HEK293 (cell line): ENCODE results near the gene COL18A1.

Experiments
- CTCF ChIA-PET: fragments of 350-600 bp; formaldehyde crosslinking; extraction: SDS; loops from one replicate; lab custom pipeline; 2021; ENCODE audit warnings: antibody characterized with exemption; lab: Yijun Ruan, JAX
- POLR2A ChIA-PET: fragments of 300-600 bp; formaldehyde crosslinking; extraction: SDS; loops from one replicate; lab custom pipeline; 2020; ENCODE audit warnings: antibody characterized with exemption, inconsistent platforms; lab: Yijun Ruan, JAX
- H3K27ac ChIP-seq: fragments of 200-500 bp; sonication (Bioruptor generic); 2 replicates; pipeline ENCODE4 v1.5.1; 2014; ENCODE audit warnings: low read depth, low read length, control low read depth, inconsistent platforms; ENCODE audit errors: extremely low read depth
- H3K36me3 ChIP-seq, 2 experiments: fragments of 200-500 bp in 1 of 2; sonication (Bioruptor generic) in 1 of 2; 1 replicate in 1 of 2; 2 replicates in 1 of 2; pipeline ENCODE4 v1.5.1; 2014 to 2017; ENCODE audit warnings: inconsistent platforms in 2 of 2, low read length in 2 of 2; ENCODE audit not compliant: control insufficient read depth in 2 of 2, insufficient read depth in 1 of 2
- H3K4me1 ChIP-seq: fragments of 200-500 bp; sonication (Bioruptor generic); 2 replicates; pipeline ENCODE4 v1.5.1; 2014; ENCODE audit warnings: mild to moderate bottlenecking, low read length, inconsistent platforms; ENCODE audit not compliant: control insufficient read depth, insufficient read depth
- H3K4me3 ChIP-seq: 2 replicates; pipeline ENCODE4 v1.5.1; 2011; ENCODE audit warnings: low read depth, mild to moderate bottlenecking, control low read depth, low read length, moderate library complexity
- H3K9me3 ChIP-seq: fragments of 200-500 bp; sonication (Bioruptor generic); 2 replicates; pipeline ENCODE4 v1.5.1; 2014; ENCODE audit warnings: low read depth, low read length, inconsistent platforms; ENCODE audit not compliant: control insufficient read depth, insufficient read depth
- GLI4 ChIP-seq: fragments of 450-650 bp; formaldehyde crosslinking; IDR thresholded peaks from 2 replicates; pipeline ENCODE4 v1.5.1; 2016; ENCODE audit warnings: missing biosample characterization, missing genetic modification characterization
- OSR2 ChIP-seq: fragments of 450-650 bp; formaldehyde crosslinking; IDR thresholded peaks from 2 replicates; pipeline ENCODE4 v1.5.1; 2016; ENCODE audit warnings: missing biosample characterization, missing genetic modification characterization
- RBAK ChIP-seq: fragments of 450-650 bp; formaldehyde crosslinking; IDR thresholded peaks from 2 replicates; pipeline ENCODE4 v1.5.1; 2016; ENCODE audit warnings: missing biosample characterization, missing genetic modification characterization
- SCRT1 ChIP-seq: fragments of 450-650 bp; formaldehyde crosslinking; IDR thresholded peaks from 2 replicates; pipeline ENCODE4 v1.5.1; 2016; ENCODE audit warnings: missing biosample characterization, missing genetic modification characterization, borderline replicate concordance
- SETDB1 ChIP-seq: IDR thresholded peaks from one replicate; pipeline ENCODE4 v1.6.1; 2017; ENCODE audit warnings: mild to moderate bottlenecking, low read length, moderate library complexity, mixed read lengths; ENCODE audit not compliant: insufficient read length
- YY2 ChIP-seq: fragments of 450-650 bp; formaldehyde crosslinking; IDR thresholded peaks from 2 replicates; pipeline ENCODE4 v1.5.1; 2016; ENCODE audit warnings: missing biosample characterization, missing genetic modification characterization
- ZFHX2 ChIP-seq: fragments of 450-650 bp; formaldehyde crosslinking; conservative IDR thresholded peaks from 2 replicates; pipeline ENCODE4 v1.5.1; 2016; ENCODE audit warnings: missing biosample characterization, missing genetic modification characterization
- ZNF10 ChIP-seq: fragments of 450-650 bp; formaldehyde crosslinking; IDR thresholded peaks from 2 replicates; pipeline ENCODE4 v1.5.1; 2017; ENCODE audit warnings: missing biosample characterization, missing genetic modification characterization
- ZNF114 ChIP-seq: fragments of 450-650 bp; formaldehyde crosslinking; IDR thresholded peaks from 2 replicates; pipeline ENCODE4 v1.5.0; 2017; ENCODE audit warnings: missing biosample characterization, missing genetic modification characterization
- ZNF175 ChIP-seq: fragments of 450-650 bp; formaldehyde crosslinking; IDR thresholded peaks from 2 replicates; pipeline ENCODE4 v1.5.1; 2016; ENCODE audit warnings: missing biosample characterization, missing genetic modification characterization
- ZNF184 ChIP-seq: fragments of 450-650 bp; IDR thresholded peaks from 2 replicates; pipeline ENCODE4 v1.5.1; 2018; ENCODE audit warnings: missing biosample characterization, mild to moderate bottlenecking, missing genetic modification characterization
- ZNF202 ChIP-seq: fragments of 450-650 bp; formaldehyde crosslinking; IDR thresholded peaks from 2 replicates; pipeline ENCODE4 v1.5.1; 2016; ENCODE audit warnings: missing biosample characterization, missing genetic modification characterization, borderline replicate concordance
- ZNF280D ChIP-seq: fragments of 450-650 bp; formaldehyde crosslinking; IDR thresholded peaks from 2 replicates; pipeline ENCODE4 v1.5.1; 2016; ENCODE audit warnings: missing biosample characterization, missing genetic modification characterization
- ZNF585B ChIP-seq: fragments of 450-650 bp; formaldehyde crosslinking; IDR thresholded peaks from 2 replicates; pipeline ENCODE4 v1.5.1; 2016; ENCODE audit warnings: missing biosample characterization, missing genetic modification characterization
- ZNF626 ChIP-seq: fragments of 450-650 bp; sonication (Bioruptor Pico); formaldehyde crosslinking; IDR thresholded peaks from 2 replicates; pipeline ENCODE4 v1.5.1; 2018; ENCODE audit warnings: missing biosample characterization, missing genetic modification characterization, inconsistent platforms
- ZNF639 ChIP-seq: fragments of 450-650 bp; formaldehyde crosslinking; IDR thresholded peaks from 2 replicates; pipeline ENCODE4 v1.5.1; 2016; ENCODE audit warnings: missing biosample characterization, missing genetic modification characterization
- ZNF707 ChIP-seq: fragments of 450-650 bp; formaldehyde crosslinking; IDR thresholded peaks from 2 replicates; pipeline ENCODE4 v1.5.1; 2016; ENCODE audit warnings: missing biosample characterization, missing genetic modification characterization
- TF ChIP-seq, protein P1 (sequence below): fragments of 450-650 bp; formaldehyde crosslinking; IDR thresholded peaks from 2 replicates; pipeline ENCODE4 v1.5.1; 2016; ENCODE audit warnings: missing biosample characterization, missing genetic modification characterization

COL18A1 gene

DNA sequence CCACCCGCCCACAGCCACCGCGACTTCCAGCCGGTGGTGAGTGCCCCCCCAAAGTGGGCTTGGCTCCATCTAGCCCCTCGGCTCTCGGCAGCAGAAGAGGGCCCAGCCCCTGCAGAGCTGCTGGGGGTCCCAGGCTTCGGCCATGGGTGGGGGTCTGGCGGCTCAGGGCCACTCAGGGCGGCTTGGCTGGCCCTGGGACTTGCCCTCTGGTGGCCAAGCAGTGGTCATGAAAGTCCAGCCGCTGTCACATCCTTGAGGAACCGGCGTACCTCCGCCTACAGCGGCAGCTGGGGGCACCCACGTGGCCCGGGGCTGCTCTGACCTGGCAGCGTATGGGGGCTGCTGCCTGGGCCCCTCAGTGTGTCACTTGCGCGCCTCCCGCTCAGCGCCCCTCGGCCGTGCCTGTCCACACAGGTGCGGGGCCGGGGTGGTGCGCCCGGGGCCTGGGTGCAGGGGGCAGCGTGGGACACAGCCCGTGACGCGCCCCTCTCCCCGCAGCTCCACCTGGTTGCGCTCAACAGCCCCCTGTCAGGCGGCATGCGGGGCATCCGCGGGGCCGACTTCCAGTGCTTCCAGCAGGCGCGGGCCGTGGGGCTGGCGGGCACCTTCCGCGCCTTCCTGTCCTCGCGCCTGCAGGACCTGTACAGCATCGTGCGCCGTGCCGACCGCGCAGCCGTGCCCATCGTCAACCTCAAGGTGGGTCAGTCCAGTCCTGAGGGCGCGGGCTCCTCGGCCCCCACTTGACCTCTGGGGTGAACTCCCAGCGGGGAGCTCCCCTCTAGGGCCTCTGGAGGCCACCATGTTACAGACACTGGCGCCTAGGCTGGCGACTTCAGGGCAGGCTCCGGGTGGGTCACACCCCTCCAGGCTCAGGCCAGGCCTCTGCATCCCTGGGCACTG lies 104.9 kb downstream of the COL18A1 start:
- TF ChIP-seq ZNF202 (0 out of 2 replicates have a peak, but pooled peaks have one; percentile 9), GLI4 (no peak), ZNF707 (no peak), ZNF10 (tag by site-specific recombination) (no peak), OSR2 (tag by site-specific recombination) (no peak), ZNF639 (no peak), RBAK (tag by site-specific recombination) (no peak), YY2 (tag by site-specific recombination) (no peak), ZNF626 (no peak)

DNA sequence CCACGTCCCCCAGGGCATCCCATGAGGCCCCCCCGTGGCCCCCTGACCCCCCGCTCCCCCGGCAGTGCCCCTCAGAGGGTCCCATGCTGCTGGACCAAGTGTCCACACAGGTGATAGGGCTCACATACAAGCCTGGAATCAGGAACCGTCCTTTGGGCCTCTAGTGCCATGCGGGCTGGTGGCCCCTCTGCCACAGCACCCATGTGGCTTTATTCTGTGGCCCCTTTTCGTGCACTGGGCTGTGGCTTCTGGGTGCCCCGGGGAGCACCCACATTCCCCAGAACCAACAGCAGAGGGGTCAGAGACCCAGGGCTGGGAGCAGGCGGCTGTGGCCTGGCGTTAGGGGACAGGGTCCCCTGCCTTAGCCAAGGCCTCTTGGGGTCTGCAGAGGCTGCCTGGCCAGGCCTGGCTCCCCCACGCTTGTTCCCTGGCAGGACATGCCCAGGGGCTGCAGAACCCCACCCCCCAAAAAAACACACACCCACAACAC lies 105.5 kb downstream of the COL18A1 start:
- CTCF ChIA-PET, result interaction anchor here (1.4 kb wide), 1 partner anchor 32 kb away, joined by 3 read pairs; no protein-coding TSS in a partner anchor
- peaks cover 0 to 37% of the 10 kb centered on the region in 2 experiments; a peak in 2 of 3 replicates for H3K36me3 ChIP-seq

More for the DNA sequence above, 104.9 kb downstream of the COL18A1 start:
- Histone ChIP-seq H3K4me3 (no peak overlapping the region), H3K36me3 (peaks cover 0 to 30% of the 10 kb centered on the region in 2 experiments; a peak in 2 of 3 replicates), H3K27ac (no peak overlapping the region), H3K9me3 (no peaks in the 10 kb centered on the region), H3K4me1 (no peaks in the 10 kb centered on the region)
- ChIA-PET CTCF (interaction anchor here (1.4 kb wide), 1 partner anchor 31 kb away, joined by 3 read pairs; no protein-coding TSS in a partner anchor), POLR2A (no interaction called here)

DNA sequence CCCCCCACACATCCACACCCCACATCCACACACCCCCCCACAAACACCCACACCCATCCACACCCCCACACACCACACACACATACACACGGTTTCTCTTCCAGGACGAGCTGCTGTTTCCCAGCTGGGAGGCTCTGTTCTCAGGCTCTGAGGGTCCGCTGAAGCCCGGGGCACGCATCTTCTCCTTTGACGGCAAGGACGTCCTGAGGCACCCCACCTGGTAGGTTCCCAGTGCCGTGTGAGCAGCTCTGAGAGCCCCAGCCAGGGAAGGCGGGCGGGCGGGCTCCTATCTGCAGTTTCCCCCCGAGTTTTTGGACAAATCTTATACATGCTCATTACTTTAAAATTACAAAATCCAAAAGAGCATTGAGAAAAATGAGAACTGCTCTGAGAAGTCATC lies 106.0 kb downstream of the COL18A1 start:
- no peaks in the 10 kb centered on the region for H3K4me1 ChIP-seq
- peaks cover 0 to 42% of the 10 kb centered on the region in 2 experiments; a peak in 2 of 3 replicates for H3K36me3 ChIP-seq
- no peaks in the 10 kb centered on the region for H3K9me3 ChIP-seq
- no peak for TF ChIP-seq ZNF280D (tag by site-specific recombination)
- 0 out of 2 replicates have a peak, but pooled peaks have one; percentile 14 for TF ChIP-seq ZFHX2 (tag by site-specific recombination)
- no peak overlapping the region for H3K27ac ChIP-seq
- no peak overlapping the region for H3K4me3 ChIP-seq
- ChIA-PET POLR2A (no interaction called here), CTCF (no interaction called here)

More for the DNA sequence above, 105.5 kb downstream of the COL18A1 start:
- Histone ChIP-seq H3K4me3 (no peak overlapping the region), H3K4me1 (no peaks in the 10 kb centered on the region), H3K27ac (no peak overlapping the region), H3K9me3 (no peaks in the 10 kb centered on the region)
- POLR2A ChIA-PET, result no interaction called here
- TF ChIP-seq ZNF175 (tag by site-specific recombination) (no peak), ZNF184 (no peak), SETDB1 (no peak), ZNF114 (tag by site-specific recombination) (no peak), ZNF585B (no peak), SCRT1 (tag by site-specific recombination) (no peak)
- TF ChIP-seq, protein P1, sequence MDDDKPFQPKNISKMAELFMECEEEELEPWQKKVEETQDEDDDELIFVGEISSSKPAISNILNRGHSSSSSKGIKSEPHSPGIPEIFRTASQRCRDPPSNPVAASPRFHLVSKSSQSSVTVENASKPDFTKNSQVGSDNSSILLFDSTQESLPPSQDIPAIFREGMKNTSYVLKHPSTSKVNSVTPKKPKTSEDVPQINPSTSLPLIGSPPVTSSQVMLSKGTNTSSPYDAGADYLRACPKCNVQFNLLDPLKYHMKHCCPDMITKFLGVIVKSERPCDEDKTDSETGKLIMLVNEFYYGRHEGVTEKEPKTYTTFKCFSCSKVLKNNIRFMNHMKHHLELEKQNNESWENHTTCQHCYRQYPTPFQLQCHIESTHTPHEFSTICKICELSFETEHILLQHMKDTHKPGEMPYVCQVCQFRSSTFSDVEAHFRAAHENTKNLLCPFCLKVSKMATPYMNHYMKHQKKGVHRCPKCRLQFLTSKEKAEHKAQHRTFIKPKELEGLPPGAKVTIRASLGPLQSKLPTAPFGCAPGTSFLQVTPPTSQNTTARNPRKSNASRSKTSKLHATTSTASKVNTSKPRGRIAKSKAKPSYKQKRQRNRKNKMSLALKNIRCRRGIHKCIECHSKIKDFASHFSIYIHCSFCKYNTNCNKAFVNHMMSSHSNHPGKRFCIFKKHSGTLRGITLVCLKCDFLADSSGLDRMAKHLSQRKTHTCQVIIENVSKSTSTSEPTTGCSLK (tag by site-specific recombination), result no peak
